Heart right ventricle (tissue), 16 donors: ENCODE measurements around the gene UBL3. TPM values are rescaled to one million over a fixed set of nuclear protein-coding genes. Genes with fewer than 3 reads are reported as not detected.

Experiments
- ATAC-seq, 8 donors: fragments of 200-7000 bp; cut with Tn5 transposase; one replicate each; pipeline ENCODE4 v1.9.1; 2020; ENCODE audit warnings: mild to moderate bottlenecking in 8 of 8, moderate library complexity in 8 of 8, moderate number of reproducible peaks in 1 of 8
- DNase-seq, 2 donors: peaks; one replicate each; pipeline ENCODE4 v3.0.0-alpha.2; 2020
- H3K27ac ChIP-seq, 10 donors: fragments of 200-600 bp; sonication (generic) in 2 of 10; one replicate each; pipeline versions ENCODE4 v1.5.0 to v1.8.0; 2020 to 2022; ENCODE audit warnings: mild to moderate bottlenecking in 3 of 10
- H3K27me3 ChIP-seq, 7 donors: fragments of 200-600 bp; one replicate each; pipeline ENCODE4 v1.8.0; 2021 to 2022; ENCODE audit warnings: mild to moderate bottlenecking in 2 of 7
- H3K36me3 ChIP-seq, 9 donors: fragments of 200-600 bp; sonication (generic) in 1 of 9; one replicate each; pipeline versions ENCODE4 v1.5.0 to v1.8.0; 2020 to 2022; ENCODE audit warnings: mild to moderate bottlenecking in 2 of 9
- H3K4me1 ChIP-seq, 9 donors: fragments of 200-600 bp; sonication (generic) in 1 of 9; one replicate each; pipeline versions ENCODE4 v1.5.0 to v1.8.0; 2020 to 2022; ENCODE audit warnings: mild to moderate bottlenecking in 4 of 9
- H3K4me3 ChIP-seq, 10 donors: fragments of 200-600 bp; sonication (generic) in 2 of 10; one replicate each; pipeline versions ENCODE4 v1.5.0 to v1.8.0; 2020 to 2022; ENCODE audit warnings: mild to moderate bottlenecking in 7 of 10, moderate library complexity in 2 of 10
- H3K9me3 ChIP-seq, 11 donors: fragments of 200-600 bp in 10 of 11; sonication (generic) in 2 of 11; one replicate each; pipeline versions ENCODE4 v1.5.0 to v1.8.0; 2013 to 2022; ENCODE audit warnings: mild to moderate bottlenecking in 2 of 11, control low read depth in 1 of 11, moderate library complexity in 1 of 11
- WGBS, 2 donors: extraction: QIAGEN DNeasy Blood & Tissue Kit; methylation state at CpG; one replicate each; pipeline ENCODE4 v1.1.7; 2013; ENCODE audit warnings: inconsistent platforms in 1 of 2; 5-methylcytosine and 5-hydroxymethylcytosine counted together
- intact Hi-C, 10 donors: fragments of 100-400 bp; cut with DNase I; formaldehyde crosslinking; loops; one replicate each; pipeline versions ENCODE4 v1.11.1 to v1.14.2; 2022
- polyA plus RNA-seq, 2 donors: library from polyadenylated mRNA; stranded (reverse); fragments of 200-250 nt; gene quantifications; one replicate each; pipeline ENCODE4 v1.2.3, GENCODE V29; 2013
- total RNA-seq, 10 donors: library from RNA; stranded (reverse); fragmentation: NEBNext Ultra II Directional in 3 of 10; extraction: Animal tissue kit (Norgen Biotek cat#: 25700) in 3 of 10; gene quantifications; one replicate each; pipeline versions ENCODE4 v1.2.1 to v1.2.4, GENCODE V29; 2021 to 2023
- TF ChIP-seq, protein P1 (sequence below), 9 donors: fragments of 200-600 bp; sonication (generic) in 2 of 9; IDR thresholded peaks; one replicate each; pipeline versions ENCODE4 v1.5.0 to v1.8.0; 2021 to 2022; ENCODE audit warnings: antibody characterized with exemption in 9 of 9, mild to moderate bottlenecking in 5 of 9, moderate library complexity in 1 of 9
- donor health status: Arrhythmogenic right ventricular cardiomyopathy.
- donor health status: ischemic (EF 13 %, LVEDD 7.1; RV severe dilation, severe dysfunction).
- donor health status: healthy with polysubstance abuse.
- donor health status: DM: no; HTN: yes; CAD: no.
- donor health status: DM: no; HTN: no; CAD: no.
- donor health status: ischemic (EF 25% LVEDD 6.9; RV normal size, moderate dysfunction).
- donor health status: ischemic (EF 25% LVEDD 5.7; RV mildly dilated, moderate dysfunction).
- donor health status: healthy.
- donor health status: DM: yes; HTN: yes; CAD: no.
- donor health status: Ischemic cardiomyopathy.
- donor health status: ischemic (EF 35%, LVEDD 5.7; RV mildly dilated, moderate dysfunction).
- donor health status: nonischemic (EF 11% LVEDD 7.7; RV severe dilation, severe dysfunction).
- donor health status: DM: yes; HTN: yes; CAD: no.
- donor health status: PGD.
- donor health status: ischemic (EF 29% LVEDD 5.4; RV normal size, mild dysfunction).
- donor health status: nonischemic (EF 23%, LVEDD 6.1; RV moderate dilation, normal function).

UBL3 gene
- total and polyA plus RNA-seq, 12 donors, result 6.7 to 24.3 (median 20.8) TPM

- TF ChIP-seq, protein P1, sequence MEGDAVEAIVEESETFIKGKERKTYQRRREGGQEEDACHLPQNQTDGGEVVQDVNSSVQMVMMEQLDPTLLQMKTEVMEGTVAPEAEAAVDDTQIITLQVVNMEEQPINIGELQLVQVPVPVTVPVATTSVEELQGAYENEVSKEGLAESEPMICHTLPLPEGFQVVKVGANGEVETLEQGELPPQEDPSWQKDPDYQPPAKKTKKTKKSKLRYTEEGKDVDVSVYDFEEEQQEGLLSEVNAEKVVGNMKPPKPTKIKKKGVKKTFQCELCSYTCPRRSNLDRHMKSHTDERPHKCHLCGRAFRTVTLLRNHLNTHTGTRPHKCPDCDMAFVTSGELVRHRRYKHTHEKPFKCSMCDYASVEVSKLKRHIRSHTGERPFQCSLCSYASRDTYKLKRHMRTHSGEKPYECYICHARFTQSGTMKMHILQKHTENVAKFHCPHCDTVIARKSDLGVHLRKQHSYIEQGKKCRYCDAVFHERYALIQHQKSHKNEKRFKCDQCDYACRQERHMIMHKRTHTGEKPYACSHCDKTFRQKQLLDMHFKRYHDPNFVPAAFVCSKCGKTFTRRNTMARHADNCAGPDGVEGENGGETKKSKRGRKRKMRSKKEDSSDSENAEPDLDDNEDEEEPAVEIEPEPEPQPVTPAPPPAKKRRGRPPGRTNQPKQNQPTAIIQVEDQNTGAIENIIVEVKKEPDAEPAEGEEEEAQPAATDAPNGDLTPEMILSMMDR (IDR thresholded peaks at IDR 0.05), result no peak
- intact Hi-C loops, result no loop called here
- no peaks in the 10 kb centered on the region for H3K36me3 ChIP-seq
- no peak overlapping the region for H3K4me3 ChIP-seq
- ATAC-seq, result no peak
- H3K9me3 ChIP-seq, result no peaks in the 10 kb centered on the region
- no peak overlapping the region for H3K27ac ChIP-seq
- H3K4me1 ChIP-seq, result peaks cover 0 to under 1% (median 0%) of the 10 kb centered on the region in 9 donors
- 93 to 95% methylated on average over 3 of the region's 3 CpGs for WGBS, 2 donors
- H3K27me3 ChIP-seq, result no peaks in the 10 kb centered on the region
- no peak for DNase-seq
Measured at GRCh38 chr13:29889111-29889510, 38.7 kb upstream of the UBL3 start.

- intact Hi-C loops, result no loop called here
- Histone ChIP-seq H3K36me3 (no peaks in the 10 kb centered on the region), H3K4me3 (no peak overlapping the region), H3K27ac (no peak overlapping the region), H3K9me3 (no peaks in the 10 kb centered on the region), H3K4me1 (peaks cover 0 to 6% (median 0%) of the 10 kb centered on the region in 9 donors), H3K27me3 (no peaks in the 10 kb centered on the region)
- TF ChIP-seq, protein P1 (IDR thresholded peaks at IDR 0.05), result no peak
- ATAC-seq, result no peak
- no peak for DNase-seq
- 80 to 82% methylated on average over 4 of the region's 4 CpGs for WGBS, 2 donors
Measured at GRCh38 chr13:29888306-29888705, 37.9 kb upstream of the UBL3 start.

GRCh38 chr13:29887686-29888085 is 37.3 kb upstream of the UBL3 start:
- no peak for DNase-seq
- WGBS, 2 donors, result 73 to 77% methylated on average over 5 of the region's 5 CpGs
- intact Hi-C loops, result no loop called here
- Histone ChIP-seq H3K4me3 (no peak overlapping the region), H3K36me3 (no peaks in the 10 kb centered on the region), H3K27ac (no peak overlapping the region), H3K27me3 (no peaks in the 10 kb centered on the region), H3K9me3 (no peaks in the 10 kb centered on the region), H3K4me1 (peaks cover 0 to 6% (median 0%) of the 10 kb centered on the region in 9 donors)
- TF ChIP-seq, protein P1 (IDR thresholded peaks at IDR 0.05), result no peak
- no peak for ATAC-seq

DNA sequence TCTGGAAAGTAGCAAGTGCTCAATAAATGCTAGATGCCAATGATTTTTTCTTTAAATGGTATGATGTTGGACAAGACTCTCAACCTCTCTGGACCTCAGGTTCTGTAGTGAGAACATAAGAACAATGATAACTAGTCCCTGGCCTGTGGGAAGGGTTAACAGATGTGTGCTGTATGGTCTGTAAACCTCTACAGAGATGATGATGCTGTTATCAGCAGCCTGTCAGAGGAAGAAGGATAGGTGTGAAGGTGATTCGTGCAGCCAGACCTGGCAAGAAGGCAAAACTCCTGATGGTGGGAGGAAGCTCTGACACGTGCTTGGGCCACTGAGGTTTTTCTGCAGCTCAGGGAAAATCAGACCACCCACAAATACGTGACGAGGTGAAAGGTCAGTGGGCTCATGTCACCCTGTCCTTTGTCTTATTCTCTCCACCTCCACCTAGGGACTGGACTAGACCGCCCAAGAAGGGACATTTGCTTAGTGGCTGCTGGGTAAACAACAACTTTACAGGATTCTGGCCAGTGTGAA is 36.7 kb upstream of the UBL3 start:
- no peak for DNase-seq
- WGBS, 2 donors, result 70 to 80% methylated on average over 5 of the region's 5 CpGs
- Histone ChIP-seq H3K27ac (no peak overlapping the region), H3K27me3 (no peaks in the 10 kb centered on the region), H3K9me3 (no peaks in the 10 kb centered on the region), H3K36me3 (no peaks in the 10 kb centered on the region), H3K4me1 (peaks cover 0 to 6% (median 0%) of the 10 kb centered on the region in 9 donors), H3K4me3 (no peak overlapping the region)
- intact Hi-C loops, result no loop called here
- no peak for ATAC-seq
- TF ChIP-seq, protein P1 (IDR thresholded peaks at IDR 0.05), result no peak
